Esophagus muscularis mucosa (tissue), 4 donors: ENCODE results near the gene VKORC1. TPM values are rescaled to one million over a fixed set of nuclear protein-coding genes. Genes with fewer than 3 reads are reported as not detected.

Experiments
- DNase-seq: peaks from one replicate; pipeline ENCODE4 v3.0.0-alpha.2; 2017; ENCODE audit errors: extremely low spot score
- H3K27ac ChIP-seq, 4 donors: fragments of 200-600 bp; sonication (generic); replicated peaks in 1 of 4; 1 replicate in 3 of 4; 2 replicates in 1 of 4; pipeline ENCODE4 v1.5.1; 2016 to 2019; ENCODE audit warnings: mild to moderate bottlenecking in 1 of 4
- H3K27me3 ChIP-seq, 4 donors: fragments of 200-600 bp; sonication (generic); one replicate each; pipeline versions ENCODE4 v1.5.1 to v1.6.0; 2016 to 2019
- H3K36me3 ChIP-seq, 4 donors: fragments of 200-600 bp; sonication (generic); one replicate each; pipeline ENCODE4 v1.5.1; 2016 to 2019
- H3K4me1 ChIP-seq, 4 donors: fragments of 200-600 bp; sonication (generic); one replicate each; pipeline ENCODE4 v1.5.1; 2016 to 2019
- H3K4me3 ChIP-seq, 4 donors: fragments of 200-600 bp; sonication (generic); 1 replicate in 2 of 4; 2 replicates in 2 of 4; pipeline ENCODE4 v1.5.1; 2016 to 2019; ENCODE audit warnings: mild to moderate bottlenecking in 4 of 4, moderate library complexity in 1 of 4
- H3K9me3 ChIP-seq, 4 donors: fragments of 200-600 bp; sonication (generic); 1 replicate in 3 of 4; 2 replicates in 1 of 4; pipeline ENCODE4 v1.5.1; 2016 to 2019
- EP300 ChIP-seq: sonication (generic); formaldehyde crosslinking; IDR thresholded peaks from one replicate; pipeline ENCODE4 v1.6.1; 2017; ENCODE audit warnings: antibody characterized with exemption
- POLR2A ChIP-seq: fragments of 450-650 bp; IDR thresholded peaks from one replicate; pipeline ENCODE4 v1.6.1; 2017; ENCODE audit warnings: antibody characterized with exemption, moderate library complexity, mild to moderate bottlenecking, low read depth
- POLR2AphosphoS5 ChIP-seq, 2 donors: sonication (generic); formaldehyde crosslinking; IDR thresholded peaks; one replicate each; pipeline ENCODE4 v1.6.1; 2017; ENCODE audit warnings: antibody characterized with exemption in 2 of 2
- WGBS: methylation state at CpG from one replicate; pipeline ENCODE4 v1.1.5; 2018; 5-methylcytosine and 5-hydroxymethylcytosine counted together
- intact Hi-C: fragments of 100-400 bp; cut with DNase I; formaldehyde crosslinking; loops from one replicate; pipeline ENCODE4 v1.15.1; 2023
- total RNA-seq, 4 donors: library from RNA; depleted of rRNA; stranded (reverse); fragments of >200 nt; gene quantifications; one replicate each; pipeline versions ENCODE4 v1.1.0 to v1.2.1, GENCODE V29; 2016
- TF ChIP-seq, protein P1 (sequence below), 3 experiments: fragments of 200-600 bp in 2 of 3; fragments of 450-650 bp in 1 of 3; sonication (generic) in 2 of 3; IDR thresholded peaks; one replicate each; pipeline ENCODE4 v1.5.1; 2017 to 2019; ENCODE audit warnings: antibody characterized with exemption in 3 of 3, mild to moderate bottlenecking in 2 of 3, moderate library complexity in 1 of 3

The VKORC1 gene
- total RNA-seq, 4 donors from 2014 or later = 81.4 to 122 (median 108) TPM

DNA sequence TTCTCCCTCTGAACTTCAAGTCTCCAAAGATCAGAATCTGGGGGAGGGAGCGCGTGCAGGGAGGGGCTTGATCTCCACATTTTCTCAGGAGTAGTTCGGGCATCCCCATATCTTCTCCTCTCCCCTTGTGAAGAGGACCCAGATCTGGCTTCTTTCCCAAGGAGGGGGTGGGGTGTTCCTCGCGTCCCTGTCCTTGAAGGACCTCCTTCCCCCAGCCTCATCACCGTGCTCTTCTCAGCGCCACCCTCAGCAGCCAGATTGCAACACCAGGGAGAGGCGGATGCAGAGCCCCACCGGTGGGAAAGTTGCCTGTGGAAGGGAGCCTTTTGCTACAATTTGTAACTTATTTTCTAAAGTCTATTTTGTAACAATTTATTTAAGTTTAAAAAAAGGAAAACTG lies 11.5 kb downstream of the VKORC1 start:
- WGBS = 73% methylated on average over 9 of the region's 9 CpGs
- Histone ChIP-seq H3K27me3 (no peaks in the 10 kb centered on the region), H3K9me3 (no peaks in the 10 kb centered on the region), H3K27ac (no peak overlapping the region), H3K4me3 (no peak overlapping the region), H3K36me3 (peaks cover 19 to 100% (median 100%) of the 10 kb centered on the region in 4 donors), H3K4me1 (peaks cover 3 to 24% (median 12%) of the 10 kb centered on the region in 4 donors)
- intact Hi-C loops = no loop called here
- TF ChIP-seq, protein P1, sequence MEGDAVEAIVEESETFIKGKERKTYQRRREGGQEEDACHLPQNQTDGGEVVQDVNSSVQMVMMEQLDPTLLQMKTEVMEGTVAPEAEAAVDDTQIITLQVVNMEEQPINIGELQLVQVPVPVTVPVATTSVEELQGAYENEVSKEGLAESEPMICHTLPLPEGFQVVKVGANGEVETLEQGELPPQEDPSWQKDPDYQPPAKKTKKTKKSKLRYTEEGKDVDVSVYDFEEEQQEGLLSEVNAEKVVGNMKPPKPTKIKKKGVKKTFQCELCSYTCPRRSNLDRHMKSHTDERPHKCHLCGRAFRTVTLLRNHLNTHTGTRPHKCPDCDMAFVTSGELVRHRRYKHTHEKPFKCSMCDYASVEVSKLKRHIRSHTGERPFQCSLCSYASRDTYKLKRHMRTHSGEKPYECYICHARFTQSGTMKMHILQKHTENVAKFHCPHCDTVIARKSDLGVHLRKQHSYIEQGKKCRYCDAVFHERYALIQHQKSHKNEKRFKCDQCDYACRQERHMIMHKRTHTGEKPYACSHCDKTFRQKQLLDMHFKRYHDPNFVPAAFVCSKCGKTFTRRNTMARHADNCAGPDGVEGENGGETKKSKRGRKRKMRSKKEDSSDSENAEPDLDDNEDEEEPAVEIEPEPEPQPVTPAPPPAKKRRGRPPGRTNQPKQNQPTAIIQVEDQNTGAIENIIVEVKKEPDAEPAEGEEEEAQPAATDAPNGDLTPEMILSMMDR (IDR thresholded peaks at IDR 0.05) = no peak
- TF ChIP-seq EP300 (no peak), POLR2AphosphoS5 (IDR thresholded peaks at IDR 0.05) (no peak), POLR2A (no peak)
- DNase-seq = no peak

DNA sequence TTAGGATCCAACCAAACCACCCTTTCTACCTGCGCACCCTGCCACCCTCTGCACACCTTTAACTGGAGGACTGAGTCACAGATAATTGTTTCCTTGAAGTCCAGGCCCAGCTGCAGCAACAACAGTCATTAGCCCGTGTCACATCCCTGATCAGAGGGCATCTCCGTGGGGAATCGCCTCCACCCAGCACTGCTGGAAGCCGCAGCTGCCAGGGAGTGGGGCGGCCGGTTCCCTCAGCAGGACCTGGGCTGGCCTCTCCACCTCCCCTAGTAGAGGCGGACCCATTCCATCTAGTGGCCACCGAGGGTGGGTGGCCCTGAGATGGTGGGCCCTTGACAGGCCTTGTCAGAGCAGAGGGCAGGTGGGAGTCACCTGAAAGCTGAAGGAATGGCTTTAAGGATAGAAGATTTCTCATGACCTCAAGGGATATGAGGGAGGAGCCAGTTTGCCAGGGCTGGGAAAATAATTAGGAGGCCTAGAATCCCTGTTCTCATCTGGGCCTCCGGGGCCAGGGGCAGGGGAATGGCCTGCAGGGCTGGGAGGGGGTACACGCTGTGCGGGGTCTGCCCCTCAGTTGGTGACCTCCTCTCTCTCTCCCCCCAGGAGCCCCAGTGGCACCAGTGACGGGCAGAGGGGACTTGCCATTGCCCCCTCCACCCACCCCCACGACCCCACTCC lies 12.1 kb downstream of the VKORC1 start:
- no peak for DNase-seq
- no peak overlapping the region for H3K4me3 ChIP-seq
- TF ChIP-seq POLR2AphosphoS5 (IDR thresholded peaks at IDR 0.05) = no peak
- TF ChIP-seq, protein P1 (IDR thresholded peaks at IDR 0.05) = no peak
- TF ChIP-seq EP300 = no peak
- TF ChIP-seq POLR2A = no peak
- peaks cover 25 to 100% (median 100%) of the 10 kb centered on the region in 4 donors for H3K36me3 ChIP-seq
- intact Hi-C loops = no loop called here
- WGBS = 76% methylated on average over 9 of the region's 14 CpGs
- H3K4me1 ChIP-seq = peaks cover 3 to 24% (median 12%) of the 10 kb centered on the region in 4 donors
- no peaks in the 10 kb centered on the region for H3K9me3 ChIP-seq
- H3K27ac ChIP-seq = no peak overlapping the region
- no peaks in the 10 kb centered on the region for H3K27me3 ChIP-seq

DNA sequence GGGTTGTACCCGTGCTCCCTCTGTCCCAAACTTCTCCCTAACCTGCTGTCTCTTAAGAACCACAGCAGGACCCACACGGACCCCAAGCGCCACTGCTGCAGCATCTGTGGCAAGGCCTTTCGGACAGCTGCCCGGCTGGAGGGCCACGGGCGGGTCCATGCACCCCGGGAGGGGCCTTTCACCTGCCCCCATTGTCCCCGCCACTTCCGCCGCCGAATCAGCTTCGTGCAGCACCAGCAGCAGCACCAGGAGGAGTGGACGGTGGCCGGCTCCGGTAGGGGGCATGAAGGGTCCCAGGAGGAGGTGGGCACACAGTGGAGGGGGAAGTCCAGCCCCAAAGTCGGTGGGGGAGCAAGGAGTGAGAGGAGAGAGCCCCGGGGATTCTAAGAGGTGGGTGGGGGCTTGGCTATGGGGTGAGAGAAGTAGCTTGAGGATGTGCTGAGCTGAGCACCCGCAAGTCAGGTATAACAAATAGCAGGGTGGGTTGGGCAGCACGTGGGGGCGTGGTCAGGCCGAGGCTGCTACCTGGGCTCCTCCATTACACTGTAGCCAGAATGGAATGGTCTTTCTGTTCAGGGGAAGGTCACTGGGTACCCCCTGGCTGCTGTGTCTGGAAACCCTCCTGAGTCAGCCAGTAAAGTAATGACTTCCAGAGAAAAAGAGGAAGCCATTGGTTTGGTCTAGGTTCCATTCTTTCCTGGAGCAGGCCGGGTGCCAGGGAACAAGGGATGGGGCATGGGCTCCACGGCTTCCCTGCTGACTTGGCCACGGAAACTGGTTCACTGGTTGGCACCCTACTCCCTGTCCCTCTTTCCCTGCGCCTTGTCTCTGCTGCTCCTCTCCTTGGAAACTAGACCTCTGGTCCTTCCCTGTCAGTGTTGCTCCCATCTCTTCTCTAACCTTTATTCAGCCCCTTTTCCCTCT lies 12.9 kb downstream of the VKORC1 start:
- 84% methylated on average over 21 of the region's 26 CpGs for WGBS
- Histone ChIP-seq H3K4me3 (no peak overlapping the region), H3K27ac (no peak overlapping the region), H3K9me3 (no peaks in the 10 kb centered on the region), H3K4me1 (peaks cover 3 to 28% (median 12%) of the 10 kb centered on the region in 4 donors), H3K36me3 (peaks cover 33 to 100% (median 100%) of the 10 kb centered on the region in 4 donors), H3K27me3 (no peaks in the 10 kb centered on the region)
- TF ChIP-seq POLR2AphosphoS5 (IDR thresholded peaks at IDR 0.05) (no peak), POLR2A (no peak), EP300 (no peak)
- TF ChIP-seq, protein P1 (IDR thresholded peaks at IDR 0.05) = no peak
- no peak for DNase-seq
- intact Hi-C loops = no loop called here

DNA sequence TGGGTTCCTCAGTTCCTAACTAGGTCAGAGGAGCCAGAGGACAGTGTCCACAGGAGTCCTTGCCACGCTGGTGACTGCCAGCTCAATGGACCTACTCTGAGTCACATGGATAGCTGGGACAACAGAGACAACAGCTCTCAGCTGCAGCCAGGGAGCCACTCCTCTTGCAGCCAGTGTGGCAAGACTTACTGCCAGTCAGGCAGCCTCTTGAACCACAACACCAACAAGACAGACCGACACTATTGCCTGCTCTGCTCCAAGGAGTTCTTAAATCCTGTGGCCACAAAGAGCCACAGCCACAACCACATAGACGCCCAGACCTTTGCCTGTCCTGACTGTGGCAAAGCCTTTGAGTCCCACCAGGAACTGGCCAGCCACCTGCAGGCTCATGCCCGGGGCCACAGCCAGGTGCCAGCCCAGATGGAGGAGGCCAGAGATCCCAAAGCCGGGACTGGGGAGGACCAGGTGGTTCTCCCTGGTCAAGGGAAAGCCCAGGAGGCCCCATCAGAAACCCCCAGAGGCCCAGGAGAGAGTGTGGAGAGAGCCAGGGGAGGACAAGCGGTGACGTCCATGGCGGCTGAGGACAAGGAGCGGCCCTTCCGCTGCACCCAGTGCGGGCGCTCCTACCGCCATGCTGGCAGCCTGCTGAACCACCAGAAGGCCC lies 13.7 kb downstream of the VKORC1 start:
- no peaks in the 10 kb centered on the region for H3K27me3 ChIP-seq
- DNase-seq = no peak
- H3K27ac ChIP-seq = no peak overlapping the region
- H3K4me1 ChIP-seq = peaks cover 3 to 36% (median 18%) of the 10 kb centered on the region in 4 donors
- no peak overlapping the region for H3K4me3 ChIP-seq
- peaks cover 36 to 100% (median 99%) of the 10 kb centered on the region in 4 donors for H3K36me3 ChIP-seq
- H3K9me3 ChIP-seq = no peaks in the 10 kb centered on the region
- TF ChIP-seq, protein P1 (IDR thresholded peaks at IDR 0.05) = no peak
- TF ChIP-seq POLR2A (no peak), POLR2AphosphoS5 (IDR thresholded peaks at IDR 0.05) (no peak), EP300 (no peak)
- 95% methylated on average over 3 of the region's 13 CpGs for WGBS
- intact Hi-C loops = no loop called here
